ENCODE data around the gene ALKBH6. TPM values are rescaled to one million over a fixed set of nuclear protein-coding genes. Genes with fewer than 3 reads are reported as not detected.

ALKBH6 gene
- total and polyA plus RNA-seq, 2 of the 13 experiments (the other 11 are each of a cell fraction or from before 2014, with no cell fraction given): 13.7 to 18.1 TPM

- no peak for TF ChIP-seq SOX5 (CRISPR knock-in tag; IDR thresholded peaks at IDR 0.05; ENCODE audit: borderline replicate concordance)
- TF ChIP-seq FOSL2 (CRISPR knock-in tag; IDR thresholded peaks at IDR 0.05): 0 out of 2 replicates have a peak, but pooled peaks have one; percentile 16
- no peak for TF ChIP-seq HDAC6 (IDR thresholded peaks at IDR 0.05; ENCODE audit: low read depth, low read length)
- no peak for TF ChIP-seq TERF1 (CRISPR knock-in tag; IDR thresholded peaks at IDR 0.05)
- no peak for TF ChIP-seq ZNF646 (CRISPR knock-in tag; IDR thresholded peaks at IDR 0.05)
- no peak for TF ChIP-seq ZNF234 (CRISPR knock-in tag; conservative IDR thresholded peaks at IDR 0.05)
- TF ChIP-seq POLR2G (IDR thresholded peaks at IDR 0.05; ENCODE audit: low read depth, low read length): no peak
- 0 out of 2 replicates have a peak, but pooled peaks have one; percentile 20 for TF ChIP-seq ZNF331 (CRISPR knock-in tag; IDR thresholded peaks at IDR 0.05)
- TF ChIP-seq KDM4B (CRISPR knock-in tag; IDR thresholded peaks at IDR 0.05): 0 out of 2 replicates have a peak, but pooled peaks have one; percentile 44
- TF ChIP-seq RXRB (CRISPR knock-in tag; IDR thresholded peaks at IDR 0.05; ENCODE audit: borderline replicate concordance): 0 out of 2 replicates have a peak, but pooled peaks have one; percentile 35
- no peak for TF ChIP-seq KMT2A (CRISPR knock-in tag; IDR thresholded peaks at IDR 0.05)
- peak; percentile 95 for TF ChIP-seq MIER2 (CRISPR knock-in tag; IDR thresholded peaks at IDR 0.05)
- TF ChIP-seq HOXD1 (CRISPR knock-in tag; IDR thresholded peaks at IDR 0.05): no peak
- no peak for TF ChIP-seq FOXM1 (CRISPR knock-in tag; IDR thresholded peaks at IDR 0.05)
- TF ChIP-seq HNRNPH1 (optimal IDR thresholded peaks at IDR 0.05; ENCODE audit: low read depth, low read length): no peak
- TF ChIP-seq ZBTB7B (CRISPR knock-in tag; IDR thresholded peaks at IDR 0.05): no peak
- TF ChIP-seq, protein P1, sequence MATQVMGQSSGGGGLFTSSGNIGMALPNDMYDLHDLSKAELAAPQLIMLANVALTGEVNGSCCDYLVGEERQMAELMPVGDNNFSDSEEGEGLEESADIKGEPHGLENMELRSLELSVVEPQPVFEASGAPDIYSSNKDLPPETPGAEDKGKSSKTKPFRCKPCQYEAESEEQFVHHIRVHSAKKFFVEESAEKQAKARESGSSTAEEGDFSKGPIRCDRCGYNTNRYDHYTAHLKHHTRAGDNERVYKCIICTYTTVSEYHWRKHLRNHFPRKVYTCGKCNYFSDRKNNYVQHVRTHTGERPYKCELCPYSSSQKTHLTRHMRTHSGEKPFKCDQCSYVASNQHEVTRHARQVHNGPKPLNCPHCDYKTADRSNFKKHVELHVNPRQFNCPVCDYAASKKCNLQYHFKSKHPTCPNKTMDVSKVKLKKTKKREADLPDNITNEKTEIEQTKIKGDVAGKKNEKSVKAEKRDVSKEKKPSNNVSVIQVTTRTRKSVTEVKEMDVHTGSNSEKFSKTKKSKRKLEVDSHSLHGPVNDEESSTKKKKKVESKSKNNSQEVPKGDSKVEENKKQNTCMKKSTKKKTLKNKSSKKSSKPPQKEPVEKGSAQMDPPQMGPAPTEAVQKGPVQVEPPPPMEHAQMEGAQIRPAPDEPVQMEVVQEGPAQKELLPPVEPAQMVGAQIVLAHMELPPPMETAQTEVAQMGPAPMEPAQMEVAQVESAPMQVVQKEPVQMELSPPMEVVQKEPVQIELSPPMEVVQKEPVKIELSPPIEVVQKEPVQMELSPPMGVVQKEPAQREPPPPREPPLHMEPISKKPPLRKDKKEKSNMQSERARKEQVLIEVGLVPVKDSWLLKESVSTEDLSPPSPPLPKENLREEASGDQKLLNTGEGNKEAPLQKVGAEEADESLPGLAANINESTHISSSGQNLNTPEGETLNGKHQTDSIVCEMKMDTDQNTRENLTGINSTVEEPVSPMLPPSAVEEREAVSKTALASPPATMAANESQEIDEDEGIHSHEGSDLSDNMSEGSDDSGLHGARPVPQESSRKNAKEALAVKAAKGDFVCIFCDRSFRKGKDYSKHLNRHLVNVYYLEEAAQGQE (IDR thresholded peaks at IDR 0.05; ENCODE audit: borderline replicate concordance in 1 of 2, low read depth in 1 of 2, low read length in 2 of 2): peak; percentile 94 to 98
- TF ChIP-seq, protein P2, sequence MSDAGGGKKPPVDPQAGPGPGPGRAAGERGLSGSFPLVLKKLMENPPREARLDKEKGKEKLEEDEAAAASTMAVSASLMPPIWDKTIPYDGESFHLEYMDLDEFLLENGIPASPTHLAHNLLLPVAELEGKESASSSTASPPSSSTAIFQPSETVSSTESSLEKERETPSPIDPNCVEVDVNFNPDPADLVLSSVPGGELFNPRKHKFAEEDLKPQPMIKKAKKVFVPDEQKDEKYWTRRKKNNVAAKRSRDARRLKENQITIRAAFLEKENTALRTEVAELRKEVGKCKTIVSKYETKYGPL (CRISPR knock-in tag; IDR thresholded peaks at IDR 0.05): 0 out of 2 replicates have a peak, but pooled peaks have one; percentile 26
- no peak for TF ChIP-seq ZFP62 (CRISPR knock-in tag; IDR thresholded peaks at IDR 0.05)
Measured at GRCh38 chr19:35975608-35976214, 38.3 kb downstream of the ALKBH6 start (continued).

Measured in HepG2 (cell line).